NOMO-1 (cell line): ENCODE data around the gene PLA2R1.
"Not testable (repeated sequence)": the region's sequence is repeated elsewhere in the genome, so short reads cannot be mapped to it uniquely, and the experiment has no call there.

ENCODE experiments used
- DNase-seq, 2 experiments: peaks; one replicate each; lab custom pipeline; 2025; ENCODE audit not compliant: unreplicated experiment in 2 of 2; lab: John Stamatoyannopoulos, UW

PLA2R1 gene

DNA sequence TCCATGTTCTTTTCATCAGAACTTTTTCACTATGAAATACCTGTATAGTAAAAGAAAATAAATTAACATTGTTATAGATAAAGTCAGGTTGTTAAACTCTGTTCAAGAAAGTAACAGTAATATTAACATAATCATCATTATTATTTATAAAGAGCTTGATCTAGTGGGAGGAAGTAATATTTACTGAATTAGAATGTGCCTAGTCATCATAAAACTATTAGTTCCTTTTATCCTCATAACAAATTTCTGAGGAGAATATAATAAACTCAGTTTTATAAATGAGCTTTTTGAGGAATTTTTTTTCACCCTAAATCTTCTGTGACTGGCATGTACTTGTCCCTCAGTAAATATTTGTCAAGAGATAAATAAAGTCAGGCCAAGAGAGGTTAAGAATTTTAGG lies 78.4 kb downstream of the PLA2R1 start:
- no peak for DNase-seq

DNA sequence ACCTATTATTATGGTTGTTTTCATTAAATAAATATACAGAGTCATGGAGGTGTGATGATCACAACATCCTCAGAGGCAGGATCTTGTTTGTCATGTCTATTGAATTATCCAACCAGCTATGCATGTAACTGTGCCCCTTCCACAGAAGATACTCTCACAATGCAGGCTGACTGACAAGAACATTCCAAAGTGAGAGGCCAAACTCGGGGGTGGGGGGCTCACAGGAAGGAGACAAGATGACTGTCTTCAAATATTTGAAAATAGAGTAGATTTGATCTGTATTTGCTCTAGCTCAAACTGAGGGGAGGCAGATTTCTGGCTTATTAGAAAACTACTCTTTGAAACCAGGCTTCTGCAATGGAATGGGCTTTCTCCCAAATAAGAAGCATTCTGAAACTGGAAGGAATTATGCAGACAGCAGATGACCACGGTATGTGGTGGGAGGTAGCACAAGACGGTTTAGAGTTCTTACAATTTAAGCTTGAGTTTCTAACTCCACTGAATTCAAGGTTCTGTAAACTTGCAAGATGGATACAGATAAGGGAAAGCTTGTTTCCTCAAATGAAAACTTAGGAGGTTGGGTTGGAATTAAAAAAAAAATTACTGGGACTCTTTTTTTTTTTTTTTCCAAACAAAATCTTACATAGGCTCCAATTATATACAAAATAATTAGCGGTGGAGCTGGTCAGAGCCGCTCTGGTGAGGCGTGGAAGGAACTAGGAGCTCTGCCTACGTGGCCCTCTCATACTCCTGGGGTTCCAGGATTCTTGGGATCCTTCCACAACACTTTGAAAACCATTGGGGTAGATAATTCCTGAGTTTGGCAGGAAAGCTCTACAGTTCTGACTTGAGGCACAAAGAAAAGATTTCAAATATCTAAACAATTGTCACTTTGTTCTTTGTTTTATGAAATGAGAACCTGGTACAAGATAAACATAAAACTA lies 79.3 kb downstream of the PLA2R1 start:
- DNase-seq, result no peak

GRCh38 chr2:159982270-159982669 lies 80.1 kb downstream of the PLA2R1 start:
- no peak for DNase-seq

GRCh38 chr2:159976527-159977160 lies 85.8 kb downstream of the PLA2R1 start:
- DNase-seq, result peak in 1 of 2 experiments; percentile 7

GRCh38 chr2:159973325-159973724 lies 89.1 kb downstream of the PLA2R1 start:
- DNase-seq, result no peak

DNA sequence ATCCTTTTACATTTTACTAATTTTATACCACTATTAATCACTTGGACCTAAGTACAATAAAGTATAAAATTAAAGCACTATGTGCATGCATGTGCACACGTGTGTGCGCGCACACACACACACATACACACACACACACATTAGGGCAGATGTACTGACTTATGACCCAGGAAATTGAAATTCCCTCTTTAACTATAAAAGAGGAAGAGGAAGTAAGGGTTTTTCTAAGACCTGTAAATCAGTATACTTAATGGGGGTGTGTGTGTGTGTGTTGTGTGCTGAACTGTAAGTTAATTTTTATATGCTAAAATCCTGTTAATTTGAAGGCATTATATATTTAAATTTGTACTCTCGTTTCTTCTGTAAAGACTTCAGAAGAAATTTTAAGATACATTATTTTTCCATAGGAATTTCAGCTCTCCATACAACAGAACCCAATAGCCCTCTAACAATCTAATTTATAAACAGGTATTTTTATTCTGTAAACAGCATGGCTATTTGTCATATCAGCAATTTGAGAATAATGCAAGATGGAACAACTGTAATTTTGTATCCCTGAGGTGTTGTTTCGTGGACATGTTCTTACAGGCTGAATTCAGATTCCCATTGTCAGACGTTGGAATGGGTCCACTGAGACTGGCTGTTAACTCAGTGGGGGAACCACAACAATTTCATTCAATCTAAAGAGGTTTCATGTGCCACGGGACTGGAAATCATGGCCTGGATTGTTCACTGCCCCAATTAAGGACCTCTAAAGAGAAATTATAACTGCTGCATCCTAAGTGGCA lies 90.9 kb downstream of the PLA2R1 start:
- DNase-seq, result peak; percentile 67 to 79

DNA sequence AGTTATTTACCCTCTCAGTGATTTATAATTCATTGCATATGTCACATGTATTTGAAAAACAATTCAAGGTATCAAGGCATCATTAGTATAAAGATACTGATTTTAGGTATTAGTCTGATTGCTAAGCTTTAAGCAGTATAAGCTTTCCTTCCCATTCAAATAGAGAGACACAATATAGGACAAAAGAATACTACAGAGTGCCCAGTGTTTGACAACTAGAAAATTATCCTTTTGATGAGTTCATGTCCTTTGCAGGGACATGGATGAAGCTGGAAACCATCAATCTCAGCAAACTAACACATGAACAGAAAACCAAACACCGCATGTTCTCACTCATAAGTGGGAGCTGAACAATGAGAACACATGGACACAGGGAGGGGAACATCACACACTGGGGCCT lies 91.9 kb downstream of the PLA2R1 start:
- not testable (repeated sequence) for DNase-seq

- peak; percentile 7 to 19 for DNase-seq
Observed at GRCh38 chr2:159968279-159968900, 94.0 kb downstream of the PLA2R1 start.

GRCh38 chr2:159963700-159964099 lies 98.7 kb downstream of the PLA2R1 start:
- peak; percentile 11 to 66 for DNase-seq

DNA sequence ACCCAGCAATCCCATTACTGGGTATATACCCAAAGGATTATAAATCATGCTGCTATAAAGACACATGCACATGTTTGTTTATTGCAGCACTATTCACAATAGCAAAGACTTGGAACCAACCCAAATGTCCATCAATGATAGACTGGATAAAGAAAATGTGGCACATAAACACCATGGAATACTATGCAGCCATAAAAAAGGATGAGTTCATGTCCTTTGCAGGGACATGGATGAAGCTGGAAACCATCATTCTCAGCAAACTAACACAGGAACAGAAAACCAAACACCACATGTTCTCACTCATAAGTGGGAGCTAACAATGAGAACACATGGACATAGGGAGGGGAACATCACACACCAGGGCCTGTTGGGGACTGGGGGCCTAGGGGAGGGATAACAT lies 99.9 kb downstream of the PLA2R1 start:
- not testable (repeated sequence) for DNase-seq

DNA sequence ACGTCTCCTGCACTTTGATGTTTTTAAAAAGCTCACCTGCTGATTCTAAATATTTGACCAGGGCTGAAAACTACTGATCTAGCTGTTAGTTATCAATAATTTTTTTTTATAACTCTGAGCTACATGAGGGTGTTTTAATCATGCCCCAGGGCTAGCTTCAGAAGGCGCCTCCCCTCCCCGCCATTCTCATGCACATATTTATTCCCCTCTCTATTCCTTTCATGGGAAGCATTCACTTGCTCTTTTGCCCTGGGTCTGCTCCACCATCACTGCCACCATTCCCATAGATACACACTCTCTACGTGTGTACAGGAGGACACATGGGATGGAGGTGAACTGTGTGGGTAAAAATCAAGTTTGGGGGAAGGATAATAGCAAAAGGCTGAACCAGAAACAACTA lies 101.0 kb downstream of the PLA2R1 start:
- no peak for DNase-seq

GRCh38 chr2:159961037-159961436 lies 101.4 kb downstream of the PLA2R1 start:
- DNase-seq, result no peak

DNA sequence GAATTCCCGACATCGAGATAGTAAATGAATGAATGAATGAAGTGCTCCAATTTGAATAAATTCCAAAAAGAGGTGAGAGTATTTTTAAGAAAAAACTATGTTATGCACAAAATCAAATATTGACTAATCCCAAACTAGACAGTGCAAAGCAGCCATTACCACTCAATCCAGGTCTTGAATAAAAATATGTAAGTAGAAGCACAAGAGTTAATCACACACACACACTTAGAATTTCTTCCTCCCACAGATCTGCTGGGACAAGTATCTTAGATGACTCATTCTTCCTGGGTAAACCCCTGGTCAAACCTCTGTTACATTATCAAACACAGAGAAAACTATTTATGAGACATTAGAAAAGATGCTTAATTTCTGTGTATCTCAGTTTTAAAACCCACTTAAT lies 102.0 kb downstream of the PLA2R1 start:
- peak in 1 of 2 experiments; percentile 54 for DNase-seq

- peak; percentile 7 to 75 for DNase-seq
Observed at GRCh38 chr2:159959136-159959535, 103.3 kb downstream of the PLA2R1 start.

DNA sequence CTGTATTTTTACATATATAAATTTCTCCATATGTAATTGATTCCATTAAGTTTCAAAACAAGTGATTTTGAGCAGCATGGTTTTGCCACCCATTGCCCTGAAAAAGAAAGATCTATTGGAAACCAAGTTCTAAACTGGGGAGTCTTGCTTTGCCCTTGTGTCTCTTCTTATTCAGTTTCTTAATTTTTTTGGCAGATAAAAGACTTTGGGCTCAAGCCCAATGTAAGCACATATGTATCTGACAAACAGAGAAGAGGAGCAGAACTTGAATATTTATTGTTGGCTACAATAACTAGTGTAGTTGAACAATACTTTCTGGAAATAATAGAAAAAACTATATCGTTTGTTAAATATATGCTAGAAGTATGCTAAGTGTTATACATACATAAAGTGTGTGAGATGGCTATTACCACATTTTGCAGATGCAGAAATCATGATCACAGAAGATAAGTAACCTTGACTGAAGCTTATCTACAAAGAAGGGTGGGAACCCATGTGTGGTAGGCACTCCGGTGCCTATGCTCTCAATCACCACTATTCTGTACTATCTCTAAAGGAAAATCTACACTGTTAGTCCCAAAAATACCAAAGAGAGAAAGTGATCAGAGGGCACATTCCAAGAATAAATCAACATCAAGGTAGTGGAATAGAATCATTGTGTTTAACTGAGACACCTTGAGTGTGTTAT lies 109.1 kb downstream of the PLA2R1 start:
- DNase-seq, result no peak

- DNase-seq, result no peak
Observed at GRCh38 chr2:159946326-159946999, 116.0 kb downstream of the PLA2R1 start.

GRCh38 chr2:159944874-159945273 lies 117.5 kb downstream of the PLA2R1 start:
- DNase-seq, result no peak

DNA sequence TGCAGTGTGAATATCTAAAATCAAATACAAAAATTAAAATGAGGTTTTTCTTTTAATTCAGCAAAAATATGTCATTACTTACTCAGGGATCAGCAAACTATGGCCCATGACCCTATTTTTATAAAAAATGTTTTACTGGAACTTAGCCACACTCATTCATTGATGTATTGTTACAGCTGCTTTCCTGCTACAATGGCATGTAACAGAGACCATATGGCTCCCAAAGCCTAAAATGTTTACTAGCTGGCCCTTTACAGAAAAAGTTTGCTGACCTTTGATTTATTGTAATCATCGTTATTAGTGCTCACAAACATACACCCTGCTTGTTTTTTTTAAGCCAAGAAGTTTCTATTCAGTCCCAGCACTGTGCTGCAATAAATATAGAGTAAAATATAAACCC lies 120.3 kb downstream of the PLA2R1 start:
- no peak for DNase-seq

DNA sequence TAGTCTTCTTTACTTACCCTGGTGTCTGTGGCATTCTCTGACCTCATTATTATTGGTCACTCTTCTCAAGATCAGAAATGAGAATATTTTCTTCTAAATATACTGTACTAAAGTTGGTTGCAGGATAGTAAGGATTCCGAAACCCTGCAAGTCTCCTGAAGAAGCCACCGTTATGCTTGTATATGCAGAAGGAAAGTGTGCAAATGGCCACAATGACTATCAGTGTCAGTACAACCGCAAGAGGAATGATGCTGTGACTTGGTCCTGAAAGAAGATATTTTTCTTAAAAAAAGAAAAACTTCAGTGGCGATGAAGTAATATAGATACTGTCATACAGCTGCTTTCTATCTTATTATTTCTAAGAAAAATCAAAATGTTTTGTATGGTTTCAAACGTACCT lies 120.7 kb downstream of the PLA2R1 start:
- no peak for DNase-seq

DNA sequence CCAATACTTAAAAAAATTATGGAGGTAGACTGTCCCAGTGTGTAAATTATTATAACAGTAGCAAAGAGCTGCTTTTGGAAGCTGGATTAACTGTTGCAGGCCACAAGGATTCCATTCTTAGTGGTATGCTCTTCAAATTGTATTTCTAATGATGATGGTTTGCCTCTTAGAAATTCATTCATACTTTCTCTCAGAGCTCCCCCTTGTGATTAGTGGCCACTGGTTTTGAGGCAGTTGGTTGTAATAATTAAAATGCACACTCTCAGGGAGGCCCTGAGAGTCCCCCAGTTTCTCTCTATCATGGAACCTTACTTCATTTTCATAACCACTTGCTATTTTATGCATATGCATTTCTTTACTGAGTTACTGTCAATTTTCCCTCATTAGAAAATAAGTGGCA lies 122.5 kb downstream of the PLA2R1 start:
- peak in 1 of 2 experiments; percentile 50 for DNase-seq
